ENCODE results near the gene FAM118A. TPM values are rescaled to one million over a fixed set of nuclear protein-coding genes. Genes with fewer than 3 reads are reported as not detected.
A peak's percentile ranks its signal among the peaks of the same experiment; 100 is the strongest.

The FAM118A gene
- total RNA-seq, 2 experiments from 2014 or later, result 73.9 to 74.7 TPM

- POLR2A ChIA-PET, result no interaction called here
- CTCF ChIA-PET, result no interaction called here
- Mint-ChIP-seq H3K4me3 (no peak overlapping the region), H3K9me3 (no peaks in the 10 kb centered on the region), H3K27ac (no peak overlapping the region), H3K36me3 (ENCODE audit: low read depth) (peaks cover 7% of the 10 kb centered on the region), H3K27me3 (peaks cover 2% of the 10 kb centered on the region), H3K4me1 (peaks cover 26% of the 10 kb centered on the region)
- no peak for DNase-seq
Measured at GRCh38 chr22:45306139-45306538, 3.6 kb upstream of the FAM118A start.

DNA sequence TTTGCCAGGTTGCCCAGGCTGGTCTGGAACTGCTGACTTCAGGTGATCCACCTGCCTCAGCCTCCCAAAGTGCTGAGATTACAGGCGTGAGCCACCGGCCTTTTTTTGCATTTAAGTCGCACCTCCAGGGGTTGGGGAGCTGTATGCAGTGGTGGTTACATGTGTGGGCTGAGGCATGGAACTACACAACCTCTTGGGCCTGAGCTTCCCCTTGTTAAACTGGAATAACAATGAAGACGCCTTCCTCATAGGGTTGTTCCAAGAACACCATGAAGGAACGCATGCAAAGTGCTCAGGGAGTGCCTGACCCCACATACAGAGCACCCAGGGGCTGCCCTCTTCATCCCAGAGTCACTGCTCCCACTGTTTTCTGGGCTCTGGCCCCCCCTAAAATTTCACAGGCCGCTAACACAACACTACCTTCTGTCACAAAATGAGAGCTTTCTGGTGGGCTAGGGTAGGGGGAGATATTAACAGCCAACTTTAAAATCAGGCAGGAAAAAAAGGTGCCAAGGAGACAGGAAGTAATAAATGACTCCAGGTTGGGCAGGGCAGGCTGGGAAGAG, 1.3 kb upstream of the FAM118A start:
- peaks cover 24% of the 10 kb centered on the region for H3K36me3 Mint-ChIP-seq (ENCODE audit: low read depth)
- DNase-seq, result no peak
- peaks cover 35% of the 10 kb centered on the region for H3K4me1 Mint-ChIP-seq
- ChIA-PET CTCF (interaction anchor here (1.3 to 1.4 kb wide), 2 partner anchors 9 to 698 kb away, joined by 3 to 4 read pairs; no protein-coding TSS in a partner anchor), POLR2A (interaction anchor here (0.6 to 3.9 kb wide), 4 partner anchors 10 to 673 kb away, joined by 3 to 42 read pairs (median 12); no protein-coding TSS in a partner anchor)
- H3K4me3 Mint-ChIP-seq, result peak overlapping the region; percentile 81
- no peaks in the 10 kb centered on the region for H3K9me3 Mint-ChIP-seq
- H3K27ac Mint-ChIP-seq, result peak overlapping the region; percentile 87
- H3K27me3 Mint-ChIP-seq, result no peaks in the 10 kb centered on the region

DNA sequence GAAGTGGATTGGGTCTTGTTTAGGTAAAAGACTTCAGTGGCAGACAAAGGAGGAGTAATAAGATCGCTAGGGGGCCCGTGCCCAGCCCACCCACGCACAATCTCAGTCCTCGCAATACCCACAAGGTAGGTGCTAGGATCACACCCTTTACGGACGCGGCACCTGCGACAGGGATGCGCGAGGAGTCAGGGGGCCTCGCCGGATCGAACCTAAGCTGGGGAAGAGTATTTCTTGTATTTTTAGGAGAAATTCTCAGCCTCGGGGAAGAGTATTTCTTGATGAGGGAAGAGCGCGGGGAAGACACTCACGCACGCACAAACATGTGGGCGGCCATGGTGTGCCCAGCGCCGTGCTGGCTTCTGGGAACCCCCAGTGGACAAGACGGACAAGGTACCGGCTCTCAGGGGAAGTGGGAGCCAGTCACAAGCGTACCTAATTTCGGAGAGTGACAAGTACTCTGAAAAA, 745 bp upstream of the FAM118A start:
- POLR2A ChIA-PET, result interaction anchor here (0.6 to 3.9 kb wide), 4 partner anchors 10 to 673 kb away, joined by 3 to 42 read pairs (median 12); no protein-coding TSS in a partner anchor
- H3K27me3 Mint-ChIP-seq, result no peaks in the 10 kb centered on the region
- peak overlapping the region; percentile 87 for H3K27ac Mint-ChIP-seq
- CTCF ChIA-PET, result interaction anchor here (1.0 to 1.4 kb wide), 3 partner anchors 9 to 697 kb away, joined by 3 to 4 read pairs (median 4); no protein-coding TSS in a partner anchor
- no peak for DNase-seq
- peaks cover 37% of the 10 kb centered on the region for H3K4me1 Mint-ChIP-seq
- H3K9me3 Mint-ChIP-seq, result no peaks in the 10 kb centered on the region
- peaks cover 24% of the 10 kb centered on the region for H3K36me3 Mint-ChIP-seq (ENCODE audit: low read depth)
- H3K4me3 Mint-ChIP-seq, result peak overlapping the region; percentile 81

DNA sequence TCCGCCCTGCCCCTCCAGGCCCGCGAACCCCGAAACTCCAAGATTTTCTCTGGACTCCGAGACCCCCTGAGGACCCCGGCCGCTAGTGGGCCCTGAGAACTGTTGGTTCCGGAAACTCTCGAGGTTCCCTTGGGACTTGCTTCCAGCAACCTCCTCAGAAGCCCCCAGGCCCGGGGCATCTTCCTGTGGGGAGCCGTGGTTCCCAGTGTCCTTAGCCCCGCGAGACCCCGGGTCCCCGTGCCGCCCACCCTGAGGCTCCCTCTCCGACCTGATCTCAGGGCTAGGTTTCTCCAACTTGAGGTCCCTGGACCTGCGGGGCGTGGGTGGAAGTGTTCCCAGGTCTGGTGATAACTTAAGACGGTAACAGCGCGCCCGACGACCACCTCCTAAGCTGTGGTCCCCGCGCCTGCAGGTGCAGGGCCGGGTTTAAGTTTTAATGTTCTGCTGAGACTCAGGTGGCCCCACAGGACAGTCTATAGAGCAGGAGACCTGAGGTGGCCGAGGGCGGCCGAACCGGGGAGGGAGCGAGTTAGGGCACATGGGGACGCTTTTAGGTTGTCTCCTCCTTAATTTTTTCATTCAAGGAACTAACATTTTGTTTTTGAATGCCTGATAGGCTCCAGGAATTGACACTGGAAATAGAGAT, 720 bp downstream of the FAM118A start:
- peaks cover 27% of the 10 kb centered on the region for H3K36me3 Mint-ChIP-seq (ENCODE audit: low read depth)
- POLR2A ChIA-PET, result interaction anchor here (3.5 to 3.9 kb wide), 2 partner anchors 8 to 14 kb away, joined by 17 to 42 read pairs; no protein-coding TSS in a partner anchor
- H3K27me3 Mint-ChIP-seq, result no peaks in the 10 kb centered on the region
- peak; percentile 21 for DNase-seq
- peaks cover 50% of the 10 kb centered on the region for H3K4me1 Mint-ChIP-seq
- H3K4me3 Mint-ChIP-seq, result peak overlapping the region; percentile 81
- CTCF ChIA-PET, result interaction anchor here (0.8 kb wide), 1 partner anchor 47 kb away, joined by 4 read pairs; no protein-coding TSS in a partner anchor
- H3K27ac Mint-ChIP-seq, result peak overlapping the region; percentile 64
- H3K9me3 Mint-ChIP-seq, result no peaks in the 10 kb centered on the region

DNA sequence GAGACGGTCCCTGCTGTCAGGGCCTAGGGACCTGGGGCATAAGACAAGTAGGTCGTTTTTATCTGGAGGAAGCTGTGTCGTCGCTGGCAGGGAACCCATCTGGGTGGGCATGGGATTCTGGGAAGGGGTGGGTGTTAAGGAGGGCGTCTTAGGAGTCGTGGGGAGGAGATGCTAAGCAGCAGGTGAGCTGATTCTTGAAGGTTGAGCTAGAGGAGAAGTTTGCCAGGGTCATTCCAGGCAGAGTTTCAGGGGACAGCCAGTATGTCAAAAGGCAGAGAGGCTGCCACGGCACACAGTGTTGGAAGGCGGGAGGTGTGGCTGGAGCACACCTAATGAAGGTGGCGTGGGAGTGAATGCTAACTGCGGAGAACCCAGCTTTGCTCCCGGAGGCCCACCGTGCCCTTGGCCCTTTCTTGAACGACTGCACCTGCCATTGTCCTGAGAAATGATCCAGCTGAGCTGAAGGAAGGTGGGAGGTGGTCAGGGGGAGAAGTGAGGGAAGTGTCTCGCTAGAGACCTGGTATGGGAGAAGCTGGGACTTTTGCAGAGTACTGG, 1.3 kb downstream of the FAM118A start:
- peaks cover 27% of the 10 kb centered on the region for H3K36me3 Mint-ChIP-seq (ENCODE audit: low read depth)
- peak overlapping the region; percentile 64 for H3K27ac Mint-ChIP-seq
- H3K9me3 Mint-ChIP-seq, result no peaks in the 10 kb centered on the region
- H3K4me3 Mint-ChIP-seq, result peak overlapping the region; percentile 81
- H3K4me1 Mint-ChIP-seq, result peaks cover 56% of the 10 kb centered on the region
- POLR2A ChIA-PET, result interaction anchor here (3.5 to 3.9 kb wide), 2 partner anchors 8 to 15 kb away, joined by 17 to 42 read pairs; no protein-coding TSS in a partner anchor
- DNase-seq, result no peak
- CTCF ChIA-PET, result interaction anchor here (0.8 kb wide), 1 partner anchor 46 kb away, joined by 4 read pairs; no protein-coding TSS in a partner anchor
- no peaks in the 10 kb centered on the region for H3K27me3 Mint-ChIP-seq

- H3K4me1 Mint-ChIP-seq, result peaks cover 68% of the 10 kb centered on the region
- DNase-seq, result no peak
- no peaks in the 10 kb centered on the region for H3K27me3 Mint-ChIP-seq
- peaks cover 30% of the 10 kb centered on the region for H3K36me3 Mint-ChIP-seq (ENCODE audit: low read depth)
- H3K9me3 Mint-ChIP-seq, result no peaks in the 10 kb centered on the region
- POLR2A ChIA-PET, result interaction anchor here (1.4 kb wide), 1 partner anchor 10 kb away, joined by 3 read pairs; no protein-coding TSS in a partner anchor
- H3K27ac Mint-ChIP-seq, result no peak overlapping the region
- CTCF ChIA-PET, result interaction anchor here (0.7 kb wide), 1 partner anchor 39 kb away, joined by 3 read pairs; no protein-coding TSS in a partner anchor
- no peak overlapping the region for H3K4me3 Mint-ChIP-seq
Measured at GRCh38 chr22:45312415-45312814, 2.7 kb downstream of the FAM118A start.

DNA sequence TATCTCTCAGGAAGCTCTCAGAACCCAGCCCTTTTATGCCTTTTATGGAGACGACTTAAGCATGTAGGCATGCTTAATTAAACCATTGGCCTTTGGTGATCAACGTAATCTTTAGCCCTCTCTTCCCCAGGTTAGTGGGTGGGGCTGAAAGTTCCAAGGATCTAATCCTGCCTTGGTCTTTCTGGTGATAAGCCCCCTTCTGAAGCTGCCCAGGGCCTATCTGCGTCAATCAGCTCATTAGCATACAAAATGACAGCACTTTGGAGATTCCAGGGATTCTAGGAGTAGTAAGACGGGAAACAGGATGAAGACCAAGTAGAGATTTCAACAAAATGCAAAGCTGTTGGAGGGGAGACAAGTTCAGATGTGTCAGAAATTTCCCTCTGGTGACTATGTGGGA, 3.1 kb downstream of the FAM118A start:
- DNase-seq, result no peak
- H3K4me3 Mint-ChIP-seq, result no peak overlapping the region
- ChIA-PET CTCF (interaction anchor here (0.7 kb wide), 1 partner anchor 40 kb away, joined by 3 read pairs; no protein-coding TSS in a partner anchor), POLR2A (interaction anchor here (1.4 kb wide), 1 partner anchor 10 kb away, joined by 3 read pairs; no protein-coding TSS in a partner anchor)
- H3K27ac Mint-ChIP-seq, result no peak overlapping the region
- no peaks in the 10 kb centered on the region for H3K27me3 Mint-ChIP-seq
- peaks cover 72% of the 10 kb centered on the region for H3K4me1 Mint-ChIP-seq
- H3K9me3 Mint-ChIP-seq, result no peaks in the 10 kb centered on the region
- H3K36me3 Mint-ChIP-seq (ENCODE audit: low read depth), result peaks cover 30% of the 10 kb centered on the region

GRCh38 chr22:45314054-45314721, 4.5 kb downstream of the FAM118A start:
- peaks cover 76% of the 10 kb centered on the region for H3K4me1 Mint-ChIP-seq
- no peak for DNase-seq
- peaks cover 30% of the 10 kb centered on the region for H3K36me3 Mint-ChIP-seq (ENCODE audit: low read depth)
- H3K4me3 Mint-ChIP-seq, result no peak overlapping the region
- no peaks in the 10 kb centered on the region for H3K27me3 Mint-ChIP-seq
- no peak overlapping the region for H3K27ac Mint-ChIP-seq
- POLR2A ChIA-PET, result interaction anchor here (1.3 kb wide), 1 partner anchor 13 kb away, joined by 3 read pairs; no protein-coding TSS in a partner anchor
- no peaks in the 10 kb centered on the region for H3K9me3 Mint-ChIP-seq
- CTCF ChIA-PET, result no interaction called here

DNA sequence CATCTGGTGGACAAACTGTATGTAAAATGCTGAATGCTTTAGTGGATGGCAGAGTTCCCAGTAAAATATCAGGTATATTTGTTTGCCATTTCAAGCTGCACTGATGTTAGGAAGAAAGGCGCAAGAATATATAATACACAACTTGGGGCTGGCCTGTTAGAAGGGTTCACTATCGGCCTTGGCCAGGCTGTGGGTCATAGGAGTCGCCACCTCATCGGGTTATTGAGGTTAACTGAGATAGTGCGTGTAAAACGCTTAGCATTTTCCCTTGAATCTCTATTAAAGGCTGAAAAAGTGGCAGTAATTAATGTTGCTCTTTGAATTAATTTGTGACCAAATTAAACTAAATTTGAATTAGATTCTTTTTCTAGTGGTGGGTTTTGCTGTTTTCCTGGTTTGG, 5.1 kb downstream of the FAM118A start:
- Mint-ChIP-seq H3K36me3 (ENCODE audit: low read depth) (peaks cover 30% of the 10 kb centered on the region), H3K4me1 (peaks cover 79% of the 10 kb centered on the region), H3K4me3 (no peak overlapping the region), H3K9me3 (no peaks in the 10 kb centered on the region), H3K27me3 (no peaks in the 10 kb centered on the region), H3K27ac (no peak overlapping the region)
- CTCF ChIA-PET, result no interaction called here
- POLR2A ChIA-PET, result interaction anchor here (1.3 kb wide), 1 partner anchor 14 kb away, joined by 3 read pairs; no protein-coding TSS in a partner anchor
- no peak for DNase-seq

DNA sequence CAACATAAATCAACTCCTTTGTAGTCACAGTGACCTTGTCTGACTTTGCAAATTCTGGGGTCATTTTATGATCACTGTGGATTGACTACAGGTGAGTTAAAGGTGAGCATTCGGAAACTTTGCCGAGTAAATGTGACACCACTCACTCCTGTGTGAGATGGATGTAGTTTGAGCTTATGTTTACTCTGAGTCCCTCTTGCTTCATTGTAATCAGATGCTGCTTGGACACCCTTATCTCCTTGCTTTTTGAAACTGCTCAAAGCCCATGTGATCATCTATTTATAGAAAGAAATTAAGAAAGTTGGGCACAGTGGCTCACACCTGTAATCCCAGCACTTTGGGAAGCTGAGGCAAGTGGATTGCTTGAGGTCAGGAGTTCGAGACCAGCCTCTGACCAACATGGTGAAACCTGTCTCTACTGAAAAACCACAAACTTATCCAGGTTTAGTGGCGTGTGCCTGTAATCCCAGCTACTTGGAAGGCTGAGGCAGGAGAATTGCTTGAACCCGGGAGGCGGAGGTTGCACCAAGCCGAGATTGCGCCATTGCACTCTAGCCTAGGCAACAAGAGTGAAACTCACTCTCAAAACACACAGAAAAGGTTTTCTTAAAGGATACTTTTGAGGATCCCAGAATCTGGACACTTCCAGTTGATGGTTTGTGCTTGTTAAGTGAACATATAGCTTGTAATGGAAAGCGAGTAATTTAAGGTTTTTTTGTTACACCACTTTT, 7.2 kb downstream of the FAM118A start:
- CTCF ChIA-PET, result interaction anchor here (0.9 to 1.5 kb wide), 2 partner anchors 8 to 116 kb away, joined by 3 to 4 read pairs; no protein-coding TSS in a partner anchor

GRCh38 chr22:45317551-45318167, 7.9 kb downstream of the FAM118A start:
- CTCF ChIA-PET, result interaction anchor here (0.9 to 1.5 kb wide), 2 partner anchors 9 to 116 kb away, joined by 3 to 4 read pairs; no protein-coding TSS in a partner anchor
- Mint-ChIP-seq H3K27me3 (no peaks in the 10 kb centered on the region), H3K4me3 (peak overlapping the region; percentile 79), H3K4me1 (peaks cover 76% of the 10 kb centered on the region), H3K9me3 (no peaks in the 10 kb centered on the region), H3K36me3 (ENCODE audit: low read depth) (peaks cover 19% of the 10 kb centered on the region), H3K27ac (peak overlapping the region; percentile 97)
- DNase-seq, result peak; percentile 23
- POLR2A ChIA-PET, result interaction anchor here (0.9 to 3.8 kb wide), 7 partner anchors 8 to 154 kb away, joined by 3 to 42 read pairs (median 4); partner anchors contain the start of genes FAM118A and NUP50

More for the DNA sequence above, 7.2 kb downstream of the FAM118A start:
- Mint-ChIP-seq H3K4me1 (peaks cover 78% of the 10 kb centered on the region), H3K36me3 (ENCODE audit: low read depth) (peaks cover 20% of the 10 kb centered on the region), H3K27ac (peak overlapping the region; percentile 97), H3K4me3 (no peak overlapping the region), H3K9me3 (no peaks in the 10 kb centered on the region), H3K27me3 (no peaks in the 10 kb centered on the region)
- POLR2A ChIA-PET, result interaction anchor here (1.3 to 3.8 kb wide), 3 partner anchors 8 to 153 kb away, joined by 7 to 42 read pairs (median 13); partner anchors contain the start of genes FAM118A and NUP50
- DNase-seq, result no peak
